OCI-LY3 (cell line): Measurements from ENCODE around the gene MALAT1.

ENCODE experiments used
- CTCF ChIP-seq: fragments of 200-600, 300-600 bp; sonication (generic); IDR thresholded peaks from 2 replicates; pipeline ENCODE4 v1.5.1; 2014; ENCODE audit warnings: antibody characterized with exemption, low read length, low read depth
- EZH2phosphoT487 ChIP-seq: fragments of 200-600 bp; shearing (Covaris generic); IDR thresholded peaks from 2 replicates; pipeline ENCODE4 v1.6.1; 2018; ENCODE audit warnings: antibody characterized with exemption, mixed run types, low read depth

- TF ChIP-seq CTCF (no peak), EZH2phosphoT487 (no peak)
Measured at GRCh38 chr11:65506772-65507505, 8.1 kb downstream of the MALAT1 start.
